ENCODE measurements around the gene CADPS.

CADPS gene

DNA sequence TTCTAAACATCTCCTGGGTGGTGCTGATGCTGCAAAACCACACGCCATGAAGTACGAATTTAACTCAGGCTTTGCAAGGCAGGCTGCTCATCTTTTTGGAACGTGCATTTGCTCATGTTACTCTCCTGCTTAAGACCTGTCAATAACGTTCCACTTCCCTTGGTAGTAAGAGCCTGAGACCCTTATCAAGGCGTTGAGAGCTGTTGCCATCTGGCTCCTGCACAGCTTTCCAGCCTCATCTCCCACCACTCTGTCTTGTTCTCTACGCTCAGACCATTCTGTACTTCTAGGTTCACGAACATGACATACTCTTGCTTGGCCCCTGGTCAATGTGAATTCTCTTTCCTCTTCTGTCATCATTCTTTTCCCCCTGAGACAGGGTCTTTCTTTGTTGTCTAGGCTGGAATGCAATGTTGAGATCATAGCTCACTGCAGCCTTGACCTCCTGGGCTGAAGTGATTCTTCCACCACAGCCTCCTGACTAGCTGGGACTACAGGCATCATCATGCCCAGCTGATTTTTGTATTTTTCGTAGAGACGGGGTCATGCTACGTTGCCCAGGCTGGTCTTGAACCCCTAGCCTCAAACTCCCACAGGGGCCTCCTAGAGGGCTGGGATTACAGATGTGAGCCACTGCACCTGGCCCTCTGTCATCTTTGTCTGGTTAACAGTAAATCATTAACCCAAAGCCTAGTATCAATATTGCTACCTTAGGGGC, 202.8 kb downstream of the CADPS start:
- no peak for DNase-seq (ENCODE audit: low read depth in 1 of 2, low spot score in 1 of 2)
- TF ChIP-seq CTCF (IDR thresholded peaks at IDR 0.05; ENCODE audit: insufficient read depth, low read length) (no peak), POLR2AphosphoS5 (IDR thresholded peaks at IDR 0.05; ENCODE audit: low read depth) (no peak)
- Histone ChIP-seq H3K4me3 (replicated peaks; ENCODE audit: insufficient read depth, low read length) (no peak overlapping the region), H3K27ac (replicated peaks) (no peak overlapping the region), H3K27me3 (ENCODE audit: insufficient read depth, poor library complexity, severe bottlenecking) (no peaks in the 10 kb centered on the region)

DNA sequence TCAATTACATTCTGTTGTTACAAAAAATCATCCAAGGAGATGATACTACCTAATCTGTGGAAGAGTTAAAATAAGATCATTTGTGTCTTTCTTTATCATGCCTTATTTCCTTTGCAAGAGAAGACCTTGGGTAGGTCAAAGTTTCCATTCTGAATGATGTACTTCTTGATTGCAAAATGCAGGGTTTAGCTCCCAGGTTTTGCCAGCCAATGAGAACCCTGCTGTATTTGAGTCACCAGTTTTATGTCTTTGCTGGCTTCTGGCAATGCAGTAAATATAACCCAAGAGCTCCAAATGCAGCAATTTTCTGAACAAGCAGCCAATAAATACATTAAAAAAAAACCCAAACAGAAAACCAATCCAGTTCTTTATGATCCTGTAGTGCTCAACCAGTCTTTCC, 204.9 kb downstream of the CADPS start:
- H3K27ac ChIP-seq (replicated peaks) = no peak overlapping the region
- H3K4me3 ChIP-seq (replicated peaks; ENCODE audit: insufficient read depth, low read length) = no peak overlapping the region
- no peaks in the 10 kb centered on the region for H3K27me3 ChIP-seq (ENCODE audit: insufficient read depth, poor library complexity, severe bottlenecking)
- no peak for DNase-seq (ENCODE audit: low read depth in 1 of 2, low spot score in 1 of 2)
- no peak for TF ChIP-seq GABPA (IDR thresholded peaks at IDR 0.05; ENCODE audit: low read depth)

GRCh38 chr3:62669161-62669560, 206.1 kb downstream of the CADPS start:
- TF ChIP-seq SPI1 (IDR thresholded peaks at IDR 0.05; ENCODE audit: borderline replicate concordance, low read depth) = no peak
- no peak for TF ChIP-seq POLR2AphosphoS5 (IDR thresholded peaks at IDR 0.05; ENCODE audit: low read depth)
- TF ChIP-seq CTCF (IDR thresholded peaks at IDR 0.05; ENCODE audit: insufficient read depth, low read length) = no peak
- TF ChIP-seq GABPA (IDR thresholded peaks at IDR 0.05; ENCODE audit: low read depth) = no peak
- TF ChIP-seq REST (IDR thresholded peaks at IDR 0.05; ENCODE audit: insufficient replicate concordance, low read depth) = no peak
- no peak overlapping the region for H3K27ac ChIP-seq (replicated peaks)
- no peak for DNase-seq (ENCODE audit: low read depth in 1 of 2, low spot score in 1 of 2)
- H3K4me3 ChIP-seq (replicated peaks; ENCODE audit: insufficient read depth, low read length) = no peak overlapping the region
- H3K27me3 ChIP-seq (ENCODE audit: insufficient read depth, poor library complexity, severe bottlenecking) = no peaks in the 10 kb centered on the region

- TF ChIP-seq GABPA (IDR thresholded peaks at IDR 0.05; ENCODE audit: low read depth) = no peak
- no peak for TF ChIP-seq CTCF (IDR thresholded peaks at IDR 0.05; ENCODE audit: insufficient read depth, low read length)
- TF ChIP-seq POLR2AphosphoS5 (IDR thresholded peaks at IDR 0.05; ENCODE audit: low read depth) = no peak
- TF ChIP-seq SPI1 (IDR thresholded peaks at IDR 0.05; ENCODE audit: borderline replicate concordance, low read depth) = no peak
- no peak for TF ChIP-seq REST (IDR thresholded peaks at IDR 0.05; ENCODE audit: insufficient replicate concordance, low read depth)
- no peak for DNase-seq (ENCODE audit: low read depth in 1 of 2, low spot score in 1 of 2)
- no peak overlapping the region for H3K4me3 ChIP-seq (replicated peaks; ENCODE audit: insufficient read depth, low read length)
- H3K27ac ChIP-seq (replicated peaks) = no peak overlapping the region
- no peaks in the 10 kb centered on the region for H3K27me3 ChIP-seq (ENCODE audit: insufficient read depth, poor library complexity, severe bottlenecking)
Observed at GRCh38 chr3:62667714-62668113, 207.5 kb downstream of the CADPS start.
